HUES48 (cell line): ENCODE data around the gene RAB40B.

Experiments
- H3K27ac ChIP-seq: one replicate; pipeline ENCODE4 v1.7.0; 2013; ENCODE audit warnings: low read depth, low read length, inconsistent platforms
- H3K27me3 ChIP-seq: 2 replicates; pipeline ENCODE4 v1.6.1; 2013; ENCODE audit warnings: mild to moderate bottlenecking, low read length; ENCODE audit not compliant: control insufficient read depth, insufficient read depth
- H3K36me3 ChIP-seq: 2 replicates; pipeline ENCODE4 v1.6.1; 2013; ENCODE audit warnings: low read length; ENCODE audit not compliant: control insufficient read depth, insufficient read depth
- H3K4me1 ChIP-seq: 2 replicates; pipeline ENCODE4 v1.6.1; 2013; ENCODE audit warnings: mild to moderate bottlenecking, low read length; ENCODE audit not compliant: control insufficient read depth, insufficient read depth
- H3K4me3 ChIP-seq: 2 replicates; pipeline ENCODE4 v1.5.1; 2013; ENCODE audit warnings: mild to moderate bottlenecking, low read depth, low read length
- H3K9ac ChIP-seq: 2 replicates; pipeline ENCODE4 v1.6.1; 2013; ENCODE audit warnings: mild to moderate bottlenecking, low read depth, low read length, moderate library complexity
- H3K9me3 ChIP-seq: 2 replicates; pipeline ENCODE4 v1.6.1; 2013; ENCODE audit warnings: low read length; ENCODE audit not compliant: control insufficient read depth, insufficient read depth

RAB40B gene

GRCh38 chr17:82732118-82732743, 33.7 kb upstream of the RAB40B start:
- Histone ChIP-seq H3K4me3 (no peak overlapping the region), H3K9me3 (no peaks in the 10 kb centered on the region), H3K9ac (no peak overlapping the region), H3K36me3 (peaks cover 7% of the 10 kb centered on the region; the same call in 1 of the 2 replicates), H3K27ac (no peak overlapping the region), H3K27me3 (no peaks in the 10 kb centered on the region), H3K4me1 (no peaks in the 10 kb centered on the region)

GRCh38 chr17:82729479-82730260, 31.2 kb upstream of the RAB40B start:
- H3K4me3 ChIP-seq = no peak overlapping the region
- no peak overlapping the region for H3K9ac ChIP-seq
- H3K27ac ChIP-seq = no peak overlapping the region
- peaks cover 19% of the 10 kb centered on the region for H3K36me3 ChIP-seq
- H3K4me1 ChIP-seq = no peaks in the 10 kb centered on the region
- no peaks in the 10 kb centered on the region for H3K9me3 ChIP-seq
- H3K27me3 ChIP-seq = no peaks in the 10 kb centered on the region

- no peak overlapping the region for H3K9ac ChIP-seq
- H3K27ac ChIP-seq = no peak overlapping the region
- no peaks in the 10 kb centered on the region for H3K27me3 ChIP-seq
- H3K9me3 ChIP-seq = no peaks in the 10 kb centered on the region
- H3K4me3 ChIP-seq = no peak overlapping the region
- H3K4me1 ChIP-seq = no peaks in the 10 kb centered on the region
- H3K36me3 ChIP-seq = peaks cover 32% of the 10 kb centered on the region
Measured at GRCh38 chr17:82726427-82726826, 27.9 kb upstream of the RAB40B start.

- H3K4me1 ChIP-seq = no peaks in the 10 kb centered on the region
- no peak overlapping the region for H3K27ac ChIP-seq
- no peak overlapping the region for H3K9ac ChIP-seq
- H3K4me3 ChIP-seq = no peak overlapping the region
- H3K9me3 ChIP-seq = no peaks in the 10 kb centered on the region
- H3K27me3 ChIP-seq = no peaks in the 10 kb centered on the region
- peaks cover 41% of the 10 kb centered on the region for H3K36me3 ChIP-seq
Measured at GRCh38 chr17:82723169-82723807, 24.8 kb upstream of the RAB40B start.

- no peaks in the 10 kb centered on the region for H3K27me3 ChIP-seq
- H3K9ac ChIP-seq = no peak overlapping the region
- H3K36me3 ChIP-seq = peaks cover 36% of the 10 kb centered on the region
- H3K4me3 ChIP-seq = no peak overlapping the region
- H3K9me3 ChIP-seq = no peaks in the 10 kb centered on the region
- H3K4me1 ChIP-seq = no peaks in the 10 kb centered on the region
- H3K27ac ChIP-seq = no peak overlapping the region
Measured at GRCh38 chr17:82722341-82723013, 24.0 kb upstream of the RAB40B start.

GRCh38 chr17:82720204-82720603, 21.7 kb upstream of the RAB40B start:
- Histone ChIP-seq H3K4me3 (no peak overlapping the region), H3K4me1 (no peaks in the 10 kb centered on the region), H3K9me3 (no peaks in the 10 kb centered on the region), H3K27me3 (no peaks in the 10 kb centered on the region), H3K36me3 (peaks cover 22% of the 10 kb centered on the region), H3K27ac (no peak overlapping the region), H3K9ac (no peak overlapping the region)

- Histone ChIP-seq H3K36me3 (peaks cover 22% of the 10 kb centered on the region), H3K4me3 (no peak overlapping the region), H3K4me1 (no peaks in the 10 kb centered on the region), H3K27ac (no peak overlapping the region), H3K9me3 (no peaks in the 10 kb centered on the region), H3K27me3 (no peaks in the 10 kb centered on the region), H3K9ac (no peak overlapping the region)
Measured at GRCh38 chr17:82718986-82719685, 20.6 kb upstream of the RAB40B start.

- peaks cover 9% of the 10 kb centered on the region for H3K36me3 ChIP-seq
- no peaks in the 10 kb centered on the region for H3K9me3 ChIP-seq
- peak within 1 kb of the TSS; percentile 85 for H3K4me3 ChIP-seq
- peak within 1 kb of the TSS; percentile 45; the same call in 1 of the 2 replicates for H3K9ac ChIP-seq
- H3K27ac ChIP-seq = peak within 1 kb of the TSS; percentile 62
- H3K4me1 ChIP-seq = no peaks in the 10 kb centered on the region
- no peaks in the 10 kb centered on the region for H3K27me3 ChIP-seq
Measured at GRCh38 chr17:82716203-82717010, 17.9 kb upstream of the RAB40B start, which contains the start of gene FN3KRP. Gene FN3KRP (plus strand): TSS chr17:82716706. CDS start chr17:82716756, 50 bp downstream.

- Histone ChIP-seq H3K36me3 (no peaks in the 10 kb centered on the region), H3K27me3 (0 out of 2 replicates have a peak, but pooled peaks cover 3% of the 10 kb centered on the region), H3K4me3 (no peak overlapping the region), H3K9ac (no peak overlapping the region), H3K9me3 (no peaks in the 10 kb centered on the region), H3K27ac (no peak overlapping the region), H3K4me1 (no peaks in the 10 kb centered on the region)
Measured at GRCh38 chr17:82713071-82713723, 14.7 kb upstream of the RAB40B start.
